Activated naive CD4-positive, alpha-beta T cell treated with anti-CD3 and anti-CD28 coated beads for 36 hours (primary cell): ENCODE results near the gene UGT1A4. TPM values are rescaled to one million over a fixed set of nuclear protein-coding genes. Genes with fewer than 3 reads are reported as not detected.
"Not testable (repeated sequence)": the region's sequence is repeated elsewhere in the genome, so short reads cannot be mapped to it uniquely, and the experiment has no call there.

Experiments
- CTCF ChIA-PET: fragments of 350-600 bp; sonication (Branson Sonifier 250); formaldehyde crosslinking; loops from one replicate; lab custom pipeline; 2021; ENCODE audit warnings: antibody characterized with exemption; lab: Charles Lee
- DNase-seq: peaks from one replicate; pipeline ENCODE4 v3.0.0-alpha.2; 2020
- H3K27ac Mint-ChIP-seq: one replicate; pipeline ENCODE4 v1.8.0; 2021; ENCODE audit warnings: mild to moderate bottlenecking, mixed read lengths
- H3K27me3 Mint-ChIP-seq: one replicate; pipeline ENCODE4 v1.8.0; 2021; ENCODE audit warnings: low read depth, mixed read lengths
- H3K36me3 Mint-ChIP-seq: one replicate; pipeline ENCODE4 v1.8.0; 2021; ENCODE audit warnings: low read depth, mixed read lengths
- H3K4me1 Mint-ChIP-seq: one replicate; pipeline ENCODE4 v1.8.0; 2021; ENCODE audit warnings: low read depth, mixed read lengths
- H3K4me3 Mint-ChIP-seq: one replicate; pipeline ENCODE4 v1.8.0; 2021; ENCODE audit warnings: mild to moderate bottlenecking, moderate library complexity, mixed read lengths
- H3K9me3 Mint-ChIP-seq: one replicate; pipeline ENCODE4 v1.8.0; 2021; ENCODE audit warnings: mixed read lengths
- intact Hi-C: fragments of 100-400 bp; cut with micrococcal nuclease; formaldehyde crosslinking; loops from one replicate; pipeline ENCODE4 v1.15.1; 2023
- total RNA-seq, 2 experiments: library from RNA; stranded (reverse); gene quantifications; one replicate each; pipeline ENCODE4 v1.2.3, GENCODE V29; 2021

The UGT1A4 gene
- total RNA-seq, 2 experiments from 2014 or later = not detected

- intact Hi-C loops = no loop called here
- Mint-ChIP-seq H3K27me3 (peaks cover 7% of the 10 kb centered on the region), H3K9me3 (no peaks in the 10 kb centered on the region), H3K36me3 (no peaks in the 10 kb centered on the region), H3K27ac (no peak overlapping the region), H3K4me3 (no peak overlapping the region), H3K4me1 (no peaks in the 10 kb centered on the region)
- CTCF ChIA-PET = no interaction called here
- no peak for DNase-seq
Measured at GRCh38 chr2:233743464-233744259, 25.1 kb downstream of the UGT1A4 start.

- DNase-seq = no peak
- Mint-ChIP-seq H3K27me3 (peaks cover 7% of the 10 kb centered on the region), H3K36me3 (no peaks in the 10 kb centered on the region), H3K9me3 (peaks cover 1% of the 10 kb centered on the region), H3K4me1 (no peaks in the 10 kb centered on the region), H3K4me3 (no peak overlapping the region), H3K27ac (no peak overlapping the region)
- intact Hi-C loops = no loop called here
- CTCF ChIA-PET = no interaction called here
Measured at GRCh38 chr2:233745073-233745755, 26.7 kb downstream of the UGT1A4 start.

- DNase-seq, intact Hi-C loops, CTCF ChIA-PET, H3K9me3 Mint-ChIP-seq, H3K4me3 Mint-ChIP-seq, H3K27ac Mint-ChIP-seq, H3K27me3 Mint-ChIP-seq, H3K4me1 Mint-ChIP-seq, H3K36me3 Mint-ChIP-seq: not testable (repeated sequence)
Measured at GRCh38 chr2:233745838-233746237, 27.3 kb downstream of the UGT1A4 start.

- H3K36me3 Mint-ChIP-seq = no peaks in the 10 kb centered on the region
- no peak overlapping the region for H3K4me3 Mint-ChIP-seq
- no peaks in the 10 kb centered on the region for H3K4me1 Mint-ChIP-seq
- DNase-seq = no peak
- peaks cover 5% of the 10 kb centered on the region for H3K27me3 Mint-ChIP-seq
- CTCF ChIA-PET = no interaction called here
- H3K9me3 Mint-ChIP-seq = peaks cover 4% of the 10 kb centered on the region
- H3K27ac Mint-ChIP-seq = no peak overlapping the region
- intact Hi-C loops = no loop called here
Measured at GRCh38 chr2:233746475-233747282, 28.1 kb downstream of the UGT1A4 start.

- intact Hi-C loops = no loop called here
- Mint-ChIP-seq H3K27ac (no peak overlapping the region), H3K27me3 (peaks cover 5% of the 10 kb centered on the region), H3K36me3 (no peaks in the 10 kb centered on the region), H3K4me3 (no peak overlapping the region), H3K9me3 (peaks cover 4% of the 10 kb centered on the region), H3K4me1 (no peaks in the 10 kb centered on the region)
- DNase-seq = no peak
- CTCF ChIA-PET = no interaction called here
Measured at GRCh38 chr2:233747283-233747544, 28.7 kb downstream of the UGT1A4 start.

- H3K27ac Mint-ChIP-seq, intact Hi-C loops, H3K36me3 Mint-ChIP-seq, CTCF ChIA-PET, DNase-seq, H3K4me1 Mint-ChIP-seq, H3K9me3 Mint-ChIP-seq, H3K4me3 Mint-ChIP-seq: not testable (repeated sequence)
- H3K27me3 Mint-ChIP-seq = peaks cover 12% of the 10 kb centered on the region
Measured at GRCh38 chr2:233750689-233751088, 32.2 kb downstream of the UGT1A4 start.

GRCh38 chr2:233751212-233752009 lies 32.9 kb downstream of the UGT1A4 start:
- H3K4me1 Mint-ChIP-seq, H3K27ac Mint-ChIP-seq, DNase-seq, intact Hi-C loops, CTCF ChIA-PET, H3K4me3 Mint-ChIP-seq, H3K36me3 Mint-ChIP-seq, H3K9me3 Mint-ChIP-seq: not testable (repeated sequence)
- peaks cover 12% of the 10 kb centered on the region for H3K27me3 Mint-ChIP-seq

- no peaks in the 10 kb centered on the region for H3K4me1 Mint-ChIP-seq
- intact Hi-C loops = no loop called here
- no peaks in the 10 kb centered on the region for H3K36me3 Mint-ChIP-seq
- peaks cover 4% of the 10 kb centered on the region for H3K9me3 Mint-ChIP-seq
- no peak overlapping the region for H3K27ac Mint-ChIP-seq
- H3K27me3 Mint-ChIP-seq = peaks cover 7% of the 10 kb centered on the region
- CTCF ChIA-PET = no interaction called here
- H3K4me3 Mint-ChIP-seq = no peak overlapping the region
- DNase-seq = no peak
Measured at GRCh38 chr2:233754872-233755611, 36.5 kb downstream of the UGT1A4 start.

GRCh38 chr2:233756429-233757081 lies 38.0 kb downstream of the UGT1A4 start:
- H3K36me3 Mint-ChIP-seq = no peaks in the 10 kb centered on the region
- H3K4me1 Mint-ChIP-seq = no peaks in the 10 kb centered on the region
- intact Hi-C loops = no loop called here
- H3K27me3 Mint-ChIP-seq = peaks cover 7% of the 10 kb centered on the region
- peaks cover 1% of the 10 kb centered on the region for H3K9me3 Mint-ChIP-seq
- DNase-seq = no peak
- CTCF ChIA-PET = no interaction called here
- no peak overlapping the region for H3K4me3 Mint-ChIP-seq
- H3K27ac Mint-ChIP-seq = no peak overlapping the region

GRCh38 chr2:233758141-233758540 lies 39.6 kb downstream of the UGT1A4 start:
- no peaks in the 10 kb centered on the region for H3K9me3 Mint-ChIP-seq
- peaks cover 5% of the 10 kb centered on the region for H3K27me3 Mint-ChIP-seq
- CTCF ChIA-PET = no interaction called here
- DNase-seq = no peak
- no peaks in the 10 kb centered on the region for H3K36me3 Mint-ChIP-seq
- intact Hi-C loops = no loop called here
- H3K4me1 Mint-ChIP-seq = no peaks in the 10 kb centered on the region
- no peak overlapping the region for H3K27ac Mint-ChIP-seq
- no peak overlapping the region for H3K4me3 Mint-ChIP-seq

GRCh38 chr2:233758849-233759248 lies 40.3 kb downstream of the UGT1A4 start:
- CTCF ChIA-PET = no interaction called here

More at GRCh38 chr2:233758849-233759248, 40.3 kb downstream of the UGT1A4 start:
- Mint-ChIP-seq H3K9me3 (no peaks in the 10 kb centered on the region), H3K4me3 (no peak overlapping the region), H3K4me1 (no peaks in the 10 kb centered on the region), H3K27ac (no peak overlapping the region), H3K27me3 (peaks cover 3% of the 10 kb centered on the region), H3K36me3 (no peaks in the 10 kb centered on the region)
- intact Hi-C loops = no loop called here
- DNase-seq = no peak
